AG04450 (cell line): ENCODE measurements around the gene PNPLA3. TPM values are rescaled to one million over a fixed set of nuclear protein-coding genes. Genes with fewer than 3 reads are reported as not detected.

Experiments used
- CTCF ChIA-PET: fragments of 300-600, 350-600 bp; formaldehyde crosslinking; extraction: SDS; loops from one replicate; lab custom pipeline; 2022; ENCODE audit warnings: antibody characterized with exemption, inconsistent platforms; lab: Charles Lee
- POLR2A ChIA-PET: fragments of 350-600 bp; formaldehyde crosslinking; extraction: SDS; loops from one replicate; lab custom pipeline; 2021; ENCODE audit warnings: antibody characterized with exemption, inconsistent platforms; lab: Yijun Ruan, JAX
- DNase-seq: peaks from one replicate; pipeline ENCODE4 v3.0.0-alpha.2; 2011; ENCODE audit warnings: low read depth, low spot score
- H3K27ac ChIP-seq: one replicate; pipeline ENCODE4 v1.5.1; 2012; ENCODE audit warnings: low read depth, low read length, control low read depth
- H3K27me3 ChIP-seq: one replicate; pipeline ENCODE4 v1.6.0; 2012; ENCODE audit warnings: low read length; ENCODE audit not compliant: control insufficient read depth, insufficient read depth
- H3K4me3 ChIP-seq: 2 replicates; pipeline ENCODE4 v1.5.1; 2011; ENCODE audit warnings: mild to moderate bottlenecking, low read depth, low read length, control low read depth
- H3K9me3 ChIP-seq: 2 replicates; pipeline ENCODE4 v1.5.1; 2012; ENCODE audit warnings: low read length; ENCODE audit not compliant: control insufficient read depth, insufficient read depth
- polyA minus RNA-seq: library from RNA; depleted of rRNA, polyadenylated mRNA; stranded (reverse); fragments of >200 nt; gene quantifications from 2 replicates; pipeline ENCODE4 v1.2.3, GENCODE V29; 2011; rRNA and poly(A)+ RNA removed
- polyA plus RNA-seq: library from polyadenylated mRNA; depleted of rRNA; stranded (reverse); fragments of >200 nt; gene quantifications from 2 replicates; pipeline ENCODE4 v1.2.3, GENCODE V29; 2011; rRNA removed
- TF ChIP-seq, protein P1 (sequence below): IDR thresholded peaks from 2 replicates; pipeline ENCODE4 v1.5.1; 2011; ENCODE audit warnings: low read depth, low read length, control low read depth, inconsistent platforms

The PNPLA3 gene, protein sequence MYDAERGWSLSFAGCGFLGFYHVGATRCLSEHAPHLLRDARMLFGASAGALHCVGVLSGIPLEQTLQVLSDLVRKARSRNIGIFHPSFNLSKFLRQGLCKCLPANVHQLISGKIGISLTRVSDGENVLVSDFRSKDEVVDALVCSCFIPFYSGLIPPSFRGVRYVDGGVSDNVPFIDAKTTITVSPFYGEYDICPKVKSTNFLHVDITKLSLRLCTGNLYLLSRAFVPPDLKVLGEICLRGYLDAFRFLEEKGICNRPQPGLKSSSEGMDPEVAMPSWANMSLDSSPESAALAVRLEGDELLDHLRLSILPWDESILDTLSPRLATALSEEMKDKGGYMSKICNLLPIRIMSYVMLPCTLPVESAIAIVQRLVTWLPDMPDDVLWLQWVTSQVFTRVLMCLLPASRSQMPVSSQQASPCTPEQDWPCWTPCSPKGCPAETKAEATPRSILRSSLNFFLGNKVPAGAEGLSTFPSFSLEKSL
- polyA plus RNA-seq (3.9 and 4.0 TPM in 2 replicates), polyA minus RNA-seq (3.4 and 4.7 TPM in 2 replicates)

DNA sequence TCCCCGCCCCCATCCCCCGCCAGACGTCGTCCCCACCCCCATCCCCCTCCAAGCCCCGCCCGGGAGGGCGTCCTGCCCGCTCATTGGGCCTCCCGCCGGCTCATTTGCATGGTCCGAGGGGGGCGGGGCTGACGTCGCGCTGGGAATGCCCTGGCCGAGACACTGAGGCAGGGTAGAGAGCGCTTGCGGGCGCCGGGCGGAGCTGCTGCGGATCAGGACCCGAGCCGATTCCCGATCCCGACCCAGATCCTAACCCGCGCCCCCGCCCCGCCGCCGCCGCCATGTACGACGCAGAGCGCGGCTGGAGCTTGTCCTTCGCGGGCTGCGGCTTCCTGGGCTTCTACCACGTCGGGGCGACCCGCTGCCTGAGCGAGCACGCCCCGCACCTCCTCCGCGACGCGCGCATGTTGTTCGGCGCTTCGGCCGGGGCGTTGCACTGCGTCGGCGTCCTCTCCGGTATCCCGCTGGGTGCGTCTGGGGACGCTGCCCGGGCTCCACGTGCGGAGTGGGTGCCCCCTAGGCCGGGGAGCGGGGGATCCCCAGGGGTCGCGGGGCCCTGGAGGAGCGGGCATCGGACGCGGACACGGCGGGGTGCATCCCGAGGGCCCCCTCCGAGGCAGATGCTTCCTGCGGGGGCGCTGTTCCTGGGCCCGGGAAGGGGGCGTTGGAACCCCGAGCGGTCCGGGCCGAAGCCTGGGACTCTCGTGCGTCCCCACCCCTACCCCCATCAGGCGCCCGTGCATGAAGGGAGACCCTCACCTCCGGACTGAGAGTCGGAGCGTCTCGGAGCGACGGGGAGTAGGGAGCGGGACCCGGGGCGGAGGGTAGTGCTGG, at the start of gene PNPLA3:
Gene PNPLA3, plus strand, starts transcription at position 175 of the 834 bp plus-strand sequence. Its CDS starts 107 bp downstream, at position 282.
- DNase-seq, result peak; percentile 50
- ChIA-PET CTCF (interaction anchor here (0.6 to 2.8 kb wide), 3 partner anchors 22 to 79 kb away, joined by 3 to 13 read pairs (median 3); no protein-coding TSS in a partner anchor), POLR2A (interaction anchor here (0.6 to 1.5 kb wide), 4 partner anchors 22 to 42 kb away, joined by 3 to 7 read pairs (median 3); partner anchors contain the start of gene SAMM50)
- H3K9me3 ChIP-seq, result peaks cover 3% of the 10 kb centered on the region; the same call in 1 of the 2 replicates
- peak within 1 kb of the TSS; percentile 64 for H3K4me3 ChIP-seq
- no peaks in the 10 kb centered on the region for H3K27me3 ChIP-seq
- TF ChIP-seq, protein P1, sequence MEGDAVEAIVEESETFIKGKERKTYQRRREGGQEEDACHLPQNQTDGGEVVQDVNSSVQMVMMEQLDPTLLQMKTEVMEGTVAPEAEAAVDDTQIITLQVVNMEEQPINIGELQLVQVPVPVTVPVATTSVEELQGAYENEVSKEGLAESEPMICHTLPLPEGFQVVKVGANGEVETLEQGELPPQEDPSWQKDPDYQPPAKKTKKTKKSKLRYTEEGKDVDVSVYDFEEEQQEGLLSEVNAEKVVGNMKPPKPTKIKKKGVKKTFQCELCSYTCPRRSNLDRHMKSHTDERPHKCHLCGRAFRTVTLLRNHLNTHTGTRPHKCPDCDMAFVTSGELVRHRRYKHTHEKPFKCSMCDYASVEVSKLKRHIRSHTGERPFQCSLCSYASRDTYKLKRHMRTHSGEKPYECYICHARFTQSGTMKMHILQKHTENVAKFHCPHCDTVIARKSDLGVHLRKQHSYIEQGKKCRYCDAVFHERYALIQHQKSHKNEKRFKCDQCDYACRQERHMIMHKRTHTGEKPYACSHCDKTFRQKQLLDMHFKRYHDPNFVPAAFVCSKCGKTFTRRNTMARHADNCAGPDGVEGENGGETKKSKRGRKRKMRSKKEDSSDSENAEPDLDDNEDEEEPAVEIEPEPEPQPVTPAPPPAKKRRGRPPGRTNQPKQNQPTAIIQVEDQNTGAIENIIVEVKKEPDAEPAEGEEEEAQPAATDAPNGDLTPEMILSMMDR, result peak; percentile 32
- peak within 1 kb of the TSS; percentile 11 for H3K27ac ChIP-seq

DNA sequence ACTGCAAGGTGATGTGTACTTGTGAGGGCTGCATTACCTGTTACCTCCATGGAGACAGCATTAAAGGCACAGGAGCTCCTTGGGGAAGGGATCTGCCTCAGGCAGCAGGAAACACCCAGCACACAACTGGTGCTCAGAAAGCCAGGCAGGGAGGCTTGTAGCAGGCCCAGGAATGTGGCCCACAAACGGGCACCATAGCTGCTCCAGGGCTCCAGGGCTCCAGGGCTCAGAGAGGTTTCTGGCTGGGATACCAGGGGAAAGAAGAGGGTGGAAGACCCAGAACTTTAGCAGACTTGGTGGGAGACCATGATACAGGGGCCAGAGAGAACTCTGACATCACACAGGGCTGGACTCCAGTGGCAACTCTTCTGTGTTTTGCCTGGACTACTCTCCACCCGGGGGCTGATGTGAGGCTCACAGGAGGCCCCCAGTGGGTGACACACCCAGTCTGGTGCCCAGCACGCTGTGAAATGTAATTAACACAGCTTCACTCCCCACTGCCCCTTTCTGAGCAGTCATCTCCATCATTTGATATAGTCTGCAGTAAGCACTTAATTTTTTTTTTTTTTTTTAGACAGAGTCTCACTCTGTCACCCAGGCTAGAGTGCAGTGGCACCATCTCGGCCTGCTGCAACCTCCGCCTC, 46.6 kb upstream of the PNPLA3 start:
- H3K27ac ChIP-seq, result no peak overlapping the region
- TF ChIP-seq, protein P1, result no peak
- no peak for DNase-seq
- ChIA-PET POLR2A (no interaction called here), CTCF (interaction anchor here (1.0 kb wide), 1 partner anchor 8 kb away, joined by 5 read pairs; no protein-coding TSS in a partner anchor)
- peaks cover 14% of the 10 kb centered on the region for H3K27me3 ChIP-seq
- no peaks in the 10 kb centered on the region for H3K9me3 ChIP-seq
- H3K4me3 ChIP-seq, result no peak overlapping the region

DNA sequence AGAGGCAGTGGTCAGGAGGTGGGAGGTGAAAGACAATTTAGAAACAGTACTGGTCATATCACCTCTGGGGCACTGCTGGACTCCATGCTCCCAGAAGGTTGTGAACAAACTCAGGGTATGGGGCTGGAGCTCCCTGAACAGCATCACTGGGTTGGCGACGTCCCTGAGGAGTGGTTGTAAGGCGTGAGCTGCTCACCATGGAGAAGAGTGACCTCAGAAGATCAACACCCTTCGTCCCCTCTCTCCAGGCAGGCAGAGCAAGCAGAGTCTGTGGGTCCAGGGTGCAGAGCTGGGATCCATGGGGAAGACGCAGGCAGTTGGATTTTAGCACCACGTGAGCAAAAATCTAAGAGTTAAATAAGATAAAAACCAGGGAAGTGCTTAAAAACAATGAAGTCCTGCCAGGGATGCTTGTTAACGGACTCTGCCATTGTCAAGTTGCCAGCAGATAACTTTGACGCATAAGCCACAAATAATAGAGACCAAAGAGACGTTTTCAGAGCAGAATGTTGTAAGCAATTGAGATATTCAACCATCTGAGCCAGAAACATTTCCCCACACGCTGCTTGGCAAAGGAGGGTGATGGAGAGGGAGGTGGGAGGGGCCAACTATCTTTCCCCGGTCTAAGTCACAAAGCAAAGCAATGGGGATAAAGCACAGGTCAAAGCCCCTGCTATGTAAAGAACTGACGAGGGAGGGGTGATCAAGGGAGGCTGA, 45.4 kb upstream of the PNPLA3 start:
- DNase-seq, result no peak
- H3K27me3 ChIP-seq, result peaks cover 14% of the 10 kb centered on the region
- peaks cover 6% of the 10 kb centered on the region for H3K9me3 ChIP-seq
- POLR2A ChIA-PET, result no interaction called here
- TF ChIP-seq, protein P1, result no peak
- no peak overlapping the region for H3K4me3 ChIP-seq
- H3K27ac ChIP-seq, result no peak overlapping the region
- CTCF ChIA-PET, result interaction anchor here (0.6 to 1.2 kb wide), 2 partner anchors 9 to 647 kb away, joined by 3 read pairs; no protein-coding TSS in a partner anchor

DNA sequence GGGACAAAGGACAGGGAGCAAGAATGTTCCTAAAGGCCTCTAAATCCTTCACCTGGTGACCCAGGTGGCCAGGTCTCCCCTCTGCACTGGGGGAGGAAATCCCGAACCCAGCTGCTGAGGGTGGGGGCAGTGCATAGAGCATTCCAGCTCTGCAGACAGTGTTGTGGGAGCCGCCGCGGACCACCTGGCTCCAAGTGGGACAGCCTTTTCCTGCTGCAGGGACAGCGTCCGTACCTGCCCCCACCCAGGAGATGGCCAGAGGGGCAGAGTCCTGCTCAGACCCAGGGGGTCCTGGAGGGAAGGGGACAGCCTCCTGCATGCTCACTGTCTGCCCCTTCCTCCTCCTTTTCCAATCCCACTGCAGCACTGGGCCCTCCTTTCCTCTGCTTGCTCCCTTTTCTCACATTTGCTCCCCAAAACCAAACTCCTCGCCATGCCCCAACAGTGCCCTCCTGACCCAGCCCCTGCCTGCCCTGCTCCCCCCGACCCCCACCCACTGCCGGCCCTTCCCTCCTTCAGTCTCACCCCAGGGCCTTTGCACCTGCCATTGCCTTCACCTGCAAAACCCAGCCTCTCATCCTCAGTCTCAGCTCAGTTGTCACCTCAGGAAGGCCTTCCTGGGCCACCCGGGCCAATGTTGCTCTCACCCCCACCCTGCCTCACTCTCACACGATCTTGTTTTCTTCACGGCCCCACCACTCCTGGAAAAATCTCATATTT, 44.6 kb upstream of the PNPLA3 start:
- H3K27me3 ChIP-seq, result peaks cover 14% of the 10 kb centered on the region
- peaks cover 6% of the 10 kb centered on the region for H3K9me3 ChIP-seq
- TF ChIP-seq, protein P1, result no peak
- DNase-seq, result no peak
- ChIA-PET CTCF (no interaction called here), POLR2A (no interaction called here)
- no peak overlapping the region for H3K4me3 ChIP-seq
- no peak overlapping the region for H3K27ac ChIP-seq
